ENCODE data around the gene MAD1L1.
"Not testable (repeated sequence)": the region's sequence is repeated elsewhere in the genome, so short reads cannot be mapped to it uniquely, and the experiment has no call there.

Gene MAD1L1

GRCh38 chr7:1863091-1863900, 369.4 kb downstream of the MAD1L1 start:
- DNase-seq (ENCODE audit: low read depth), result no peak

- no peak for DNase-seq (ENCODE audit: low read depth)
These were observed 370.2 kb downstream of the MAD1L1 start for GRCh38 chr7:1862560-1862959.

GRCh38 chr7:1861799-1862458, 370.8 kb downstream of the MAD1L1 start:
- no peak for DNase-seq (ENCODE audit: low read depth)

- not testable (repeated sequence) for DNase-seq (ENCODE audit: low read depth)
These were observed 371.6 kb downstream of the MAD1L1 start for GRCh38 chr7:1860881-1861798.

GRCh38 chr7:1859266-1860035, 373.3 kb downstream of the MAD1L1 start:
- DNase-seq (ENCODE audit: low read depth), result no peak

GRCh38 chr7:1858435-1859265, 374.1 kb downstream of the MAD1L1 start:
- no peak for DNase-seq (ENCODE audit: low read depth)

GRCh38 chr7:1857487-1858421, 375.0 kb downstream of the MAD1L1 start:
- DNase-seq (ENCODE audit: low read depth), result no peak

GRCh38 chr7:1856888-1857441, 375.8 kb downstream of the MAD1L1 start:
- no peak for DNase-seq (ENCODE audit: low read depth)

GRCh38 chr7:1856161-1856887, 376.4 kb downstream of the MAD1L1 start:
- DNase-seq (ENCODE audit: low read depth), result no peak

- no peak for DNase-seq (ENCODE audit: low read depth)
These were observed 377.0 kb downstream of the MAD1L1 start for GRCh38 chr7:1855725-1856160.

- no peak for DNase-seq (ENCODE audit: low read depth)
These were observed 377.6 kb downstream of the MAD1L1 start for GRCh38 chr7:1854866-1855724.

GRCh38 chr7:1853986-1854865, 378.5 kb downstream of the MAD1L1 start:
- DNase-seq (ENCODE audit: low read depth), result no peak

- DNase-seq (ENCODE audit: low read depth), result no peak
These were observed 379.2 kb downstream of the MAD1L1 start for GRCh38 chr7:1853431-1853985.

- DNase-seq (ENCODE audit: low read depth), result no peak
These were observed 380.0 kb downstream of the MAD1L1 start for GRCh38 chr7:1852517-1853430.

Measured in HS-5 (cell line).